A549 treated with CORT108297 at 1 μM for 4 hours (cell line): Measurements from ENCODE around the gene PRRG4. TPM values are rescaled to one million over a fixed set of nuclear protein-coding genes. Genes with fewer than 3 reads are reported as not detected.

Source experiments
- total RNA-seq: library from RNA; stranded (reverse); fragments of 200-300 nt; extraction: Qiagen RNA extraction; gene quantifications from 5 replicates; pipeline ENCODE4 v1.2.3, GENCODE V29; 2022

PRRG4 gene
- total RNA-seq, result 0.57 to 0.76 TPM (median 0.72 TPM) in 5 replicates

GRCh38 chr11:32829680-32830412, at the start of gene PRRG4:
Gene PRRG4, plus strand, starts transcription at chr11:32829927. Its CDS starts 603 bp downstream, at chr11:32830530.

GRCh38 chr11:32794439-32794838, 35.3 kb upstream of the PRRG4 start, which contains the start of gene CCDC73:
Gene CCDC73, minus strand, starts transcription at chr11:32794662. Its CDS starts 34,419 bp downstream, at chr11:32760243.

GRCh38 chr11:32892355-32893092, 62.8 kb downstream of the PRRG4 start, which contains the start of gene QSER1:
Gene QSER1, plus strand, starts transcription at chr11:32892811. Its CDS starts 315 bp downstream, at chr11:32893126.

Other genes with a start within 250 kb of the PRRG4 start
- gene EIF3M, start 246.1 kb upstream of the PRRG4 start, total RNA-seq, result 398 to 510 TPM (median 400 TPM) in 5 replicates
- gene CCDC73, start 35.3 kb upstream of the PRRG4 start, total RNA-seq, result 0.03 TPM in 1 of 5 replicates, not detected in the others
- gene QSER1, start 62.9 kb downstream of the PRRG4 start, total RNA-seq, result 13.2 to 18.9 TPM (median 18.2 TPM) in 5 replicates
- gene DEPDC7, start 186.0 kb downstream of the PRRG4 start, total RNA-seq, result 6.5 to 10.1 TPM (median 7.8 TPM) in 5 replicates
- gene TCP11L1, start 209.6 kb downstream of the PRRG4 start, total RNA-seq, result 15.2 to 23.7 TPM (median 19.8 TPM) in 5 replicates